MM.1S (cell line): ENCODE data around the gene BCAS3.

Experiments used
- DNase-seq: peaks from one replicate; pipeline ENCODE4 v3.0.0-alpha.2; 2015
- H2AFZ ChIP-seq: fragments of 300-600 bp; sonication (generic); 2 replicates; pipeline ENCODE4 v1.6.0; 2016; ENCODE audit warnings: antibody characterized with exemption, low read length
- H3F3A ChIP-seq: fragments of 300-600 bp; sonication (generic); 2 replicates; pipeline ENCODE4 v1.6.1; 2016; ENCODE audit warnings: mild to moderate bottlenecking, antibody characterized with exemption, low read length, moderate library complexity, mixed read lengths; ENCODE audit not compliant: insufficient read depth
- H3K27ac ChIP-seq: fragments of 300-600 bp; sonication (generic); 2 replicates; pipeline ENCODE4 v1.5.1; 2016; ENCODE audit warnings: mild to moderate bottlenecking, low read length
- H3K27me3 ChIP-seq: fragments of 300-600 bp; sonication (generic); replicated peaks from 2 replicates; pipeline ENCODE4 v1.6.0; 2016; ENCODE audit warnings: low read length; ENCODE audit not compliant: insufficient read depth
- H3K36me3 ChIP-seq: fragments of 300-600 bp; sonication (generic); replicated peaks from 2 replicates; pipeline ENCODE4 v1.6.1; 2016; ENCODE audit warnings: mild to moderate bottlenecking, low read length, mixed read lengths; ENCODE audit not compliant: insufficient read depth
- H3K4me1 ChIP-seq: fragments of 300-600 bp; sonication (generic); 2 replicates; pipeline ENCODE4 v1.6.1; 2016; ENCODE audit warnings: low read length, mixed read lengths
- H3K4me2 ChIP-seq: fragments of 300-600 bp; sonication (generic); 2 replicates; pipeline ENCODE4 v1.6.0; 2016; ENCODE audit warnings: low read depth, low read length
- H3K4me3 ChIP-seq: fragments of 300-600 bp; sonication (generic); 2 replicates; pipeline ENCODE4 v1.5.1; 2016; ENCODE audit warnings: low read length, mixed read lengths
- H3K79me2 ChIP-seq: fragments of 300-600 bp; sonication (generic); 2 replicates; pipeline ENCODE4 v1.6.1; 2016; ENCODE audit warnings: mixed run types, low read length, mixed read lengths
- H3K9ac ChIP-seq: fragments of 300-600 bp; sonication (generic); 2 replicates; pipeline ENCODE4 v1.6.1; 2016; ENCODE audit warnings: low read length, mixed read lengths
- H3K9me2 ChIP-seq: fragments of 300-600 bp; sonication (generic); replicated peaks from 2 replicates; pipeline ENCODE4 v1.6.1; 2016; ENCODE audit warnings: mild to moderate bottlenecking, low read length, mixed read lengths; ENCODE audit not compliant: insufficient read depth
- H3K9me3 ChIP-seq: fragments of 300-600 bp; sonication (generic); replicated peaks from 2 replicates; pipeline ENCODE4 v1.6.1; 2016; ENCODE audit warnings: mild to moderate bottlenecking, low read length, mixed read lengths; ENCODE audit not compliant: insufficient read depth
- H4K20me1 ChIP-seq: fragments of 300-600 bp; sonication (generic); 2 replicates; pipeline ENCODE4 v1.6.1; 2016; ENCODE audit warnings: mild to moderate bottlenecking, low read length, moderate library complexity, mixed read lengths; ENCODE audit not compliant: insufficient read depth
- EZH2 ChIP-seq: fragments of 300-600 bp; sonication (generic); optimal IDR thresholded peaks from 2 replicates; pipeline ENCODE3; 2017; ENCODE audit warnings: low read depth, mild to moderate bottlenecking, antibody characterized with exemption, low read length, mixed read lengths
- EZH2phosphoT487 ChIP-seq: fragments of 300-600 bp; sonication (generic); IDR thresholded peaks from 2 replicates; pipeline ENCODE4 v1.6.1; 2018; ENCODE audit warnings: antibody characterized with exemption, low read length
- TF ChIP-seq, protein P1 (sequence below): fragments of 300-600 bp; sonication (generic); IDR thresholded peaks from 2 replicates; pipeline ENCODE4 v1.5.1; 2016; ENCODE audit warnings: antibody characterized with exemption, low read length, mixed read lengths

BCAS3 gene

GRCh38 chr17:61254904-61255303 lies 577.3 kb downstream of the BCAS3 start:
- H3F3A ChIP-seq, result no peaks in the 10 kb centered on the region
- H3K79me2 ChIP-seq, result no peaks in the 10 kb centered on the region
- H3K27me3 ChIP-seq, result no peaks in the 10 kb centered on the region
- H3K9me2 ChIP-seq, result no peaks in the 10 kb centered on the region
- no peak overlapping the region for H2AFZ ChIP-seq
- H4K20me1 ChIP-seq, result no peaks in the 10 kb centered on the region
- TF ChIP-seq EZH2 (no peak), EZH2phosphoT487 (no peak)
- TF ChIP-seq, protein P1, sequence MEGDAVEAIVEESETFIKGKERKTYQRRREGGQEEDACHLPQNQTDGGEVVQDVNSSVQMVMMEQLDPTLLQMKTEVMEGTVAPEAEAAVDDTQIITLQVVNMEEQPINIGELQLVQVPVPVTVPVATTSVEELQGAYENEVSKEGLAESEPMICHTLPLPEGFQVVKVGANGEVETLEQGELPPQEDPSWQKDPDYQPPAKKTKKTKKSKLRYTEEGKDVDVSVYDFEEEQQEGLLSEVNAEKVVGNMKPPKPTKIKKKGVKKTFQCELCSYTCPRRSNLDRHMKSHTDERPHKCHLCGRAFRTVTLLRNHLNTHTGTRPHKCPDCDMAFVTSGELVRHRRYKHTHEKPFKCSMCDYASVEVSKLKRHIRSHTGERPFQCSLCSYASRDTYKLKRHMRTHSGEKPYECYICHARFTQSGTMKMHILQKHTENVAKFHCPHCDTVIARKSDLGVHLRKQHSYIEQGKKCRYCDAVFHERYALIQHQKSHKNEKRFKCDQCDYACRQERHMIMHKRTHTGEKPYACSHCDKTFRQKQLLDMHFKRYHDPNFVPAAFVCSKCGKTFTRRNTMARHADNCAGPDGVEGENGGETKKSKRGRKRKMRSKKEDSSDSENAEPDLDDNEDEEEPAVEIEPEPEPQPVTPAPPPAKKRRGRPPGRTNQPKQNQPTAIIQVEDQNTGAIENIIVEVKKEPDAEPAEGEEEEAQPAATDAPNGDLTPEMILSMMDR, result no peak
- no peaks in the 10 kb centered on the region for H3K36me3 ChIP-seq
- no peak for DNase-seq
- no peak overlapping the region for H3K27ac ChIP-seq
- no peak overlapping the region for H3K9ac ChIP-seq
- no peaks in the 10 kb centered on the region for H3K9me3 ChIP-seq
- H3K4me2 ChIP-seq, result no peak overlapping the region
- no peaks in the 10 kb centered on the region for H3K4me1 ChIP-seq
- H3K4me3 ChIP-seq, result no peak overlapping the region

GRCh38 chr17:61255647-61256046 lies 578.0 kb downstream of the BCAS3 start:
- Histone ChIP-seq H3K79me2 (no peaks in the 10 kb centered on the region), H3K27ac (no peak overlapping the region), H3K4me1 (no peaks in the 10 kb centered on the region), H3K4me3 (no peak overlapping the region), H3K36me3 (no peaks in the 10 kb centered on the region), H3K4me2 (no peak overlapping the region), H3K9me3 (no peaks in the 10 kb centered on the region), H3K9ac (no peak overlapping the region), H2AFZ (no peak overlapping the region), H3F3A (no peaks in the 10 kb centered on the region), H4K20me1 (no peaks in the 10 kb centered on the region), H3K27me3 (no peaks in the 10 kb centered on the region), H3K9me2 (no peaks in the 10 kb centered on the region)
- TF ChIP-seq EZH2 (no peak), EZH2phosphoT487 (no peak)
- TF ChIP-seq, protein P1, result no peak
- DNase-seq, result no peak

DNA sequence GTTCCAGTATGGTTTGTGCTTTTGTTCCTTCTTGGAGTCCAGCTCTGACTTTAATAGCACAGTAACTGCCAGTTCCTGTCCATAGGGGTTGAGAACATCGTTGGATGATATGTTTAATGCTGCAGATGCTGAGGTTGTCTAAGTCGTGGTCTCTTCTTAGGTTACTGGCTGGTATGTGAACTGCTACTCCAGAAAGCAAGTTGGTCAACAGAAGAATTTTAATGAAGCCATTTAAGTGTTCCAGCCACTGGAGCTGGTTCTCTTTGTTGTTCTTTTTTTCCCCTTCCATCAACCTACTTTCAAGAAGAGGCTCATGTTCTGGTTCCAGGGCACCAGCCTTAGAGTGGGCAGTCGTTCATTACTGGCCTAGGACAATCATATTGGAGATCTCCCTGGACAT lies 581.7 kb downstream of the BCAS3 start:
- Histone ChIP-seq H3K27ac (no peak overlapping the region), H3K4me3 (no peak overlapping the region), H3K4me1 (no peaks in the 10 kb centered on the region), H4K20me1 (no peaks in the 10 kb centered on the region), H3F3A (no peaks in the 10 kb centered on the region), H3K36me3 (no peaks in the 10 kb centered on the region), H3K4me2 (no peak overlapping the region), H3K9me2 (no peaks in the 10 kb centered on the region), H3K79me2 (no peaks in the 10 kb centered on the region), H3K27me3 (no peaks in the 10 kb centered on the region), H3K9me3 (no peaks in the 10 kb centered on the region), H2AFZ (no peak overlapping the region), H3K9ac (no peak overlapping the region)
- TF ChIP-seq EZH2 (no peak), EZH2phosphoT487 (no peak)
- TF ChIP-seq, protein P1, result no peak
- no peak for DNase-seq
